Endothelial cell of umbilical vein (primary cell): Measurements from ENCODE around the gene SSNA1. TPM values are rescaled to one million over a fixed set of nuclear protein-coding genes. Genes with fewer than 3 reads are reported as not detected.

ENCODE experiments used
- BruUV-seq: library from RNA; stranded (reverse); fragments of 400-500 nt; replicated peaks from 2 replicates; lab custom pipeline; 2021; lab: Mats Ljungman, UMichigan
- CTCF ChIA-PET: fragments of 300-600, 350-600 bp; sonication (Branson Sonifier 250); formaldehyde crosslinking; loops from one replicate; lab custom pipeline; 2021; ENCODE audit warnings: antibody characterized with exemption, inconsistent platforms; lab: Charles Lee
- POLR2A ChIA-PET: fragments of 300-600, 350-600 bp; sonication (Branson Sonifier 250); formaldehyde crosslinking; loops from one replicate; lab custom pipeline; 2021; ENCODE audit warnings: antibody characterized with exemption, inconsistent platforms; lab: Charles Lee
- DNase-seq: peaks from one replicate; pipeline ENCODE4 v3.0.0-alpha.2; 2011; ENCODE audit warnings: low read depth, low spot score
- FAIRE-seq: peaks from 2 replicates; lab custom pipeline; 2011; peaks lifted over from hg19 to GRCh38; lab: Jason Lieb, UNC
- H2AFZ ChIP-seq: 2 replicates; pipeline ENCODE4 v1.6.0; 2012; ENCODE audit warnings: low read depth, low read length, control low read depth, inconsistent platforms
- H3K27ac ChIP-seq: 2 replicates; pipeline ENCODE4 v1.5.1; 2011; ENCODE audit warnings: low read depth, mild to moderate bottlenecking, control low read depth, low read length, moderate library complexity; ENCODE audit not compliant: insufficient read depth
- H3K27me3 ChIP-seq, 2 experiments: 2 replicates each; pipeline versions ENCODE4 v1.6.0 to v1.6.1; 2011; ENCODE audit warnings: low read length in 2 of 2, mixed read lengths in 1 of 2; ENCODE audit not compliant: control insufficient read depth in 2 of 2, insufficient read depth in 2 of 2
- H3K36me3 ChIP-seq, 2 experiments: 2 replicates in 1 of 2; 3 replicates in 1 of 2; pipeline ENCODE4 v1.5.1; 2011; ENCODE audit warnings: low read length in 2 of 2, mild to moderate bottlenecking in 1 of 2, moderate library complexity in 1 of 2; ENCODE audit not compliant: control insufficient read depth in 2 of 2, insufficient read depth in 2 of 2; ENCODE audit errors: extremely low read depth in 1 of 2
- H3K4me1 ChIP-seq: 3 replicates; pipeline ENCODE4 v1.5.1; 2011; ENCODE audit warnings: mild to moderate bottlenecking, low read length; ENCODE audit not compliant: control insufficient read depth, insufficient read depth; ENCODE audit errors: extremely low read depth
- H3K4me2 ChIP-seq: 2 replicates; pipeline ENCODE4 v1.6.1; 2011; ENCODE audit warnings: low read length, control low read depth, mixed read lengths; ENCODE audit not compliant: insufficient read depth
- H3K4me3 ChIP-seq, 3 experiments: fragments of 200-600 bp in 1 of 3; sonication (generic), shearing (Covaris generic) in 1 of 3; replicated peaks in 1 of 3; 2 replicates each; pipeline ENCODE4 v1.5.1; 2011 to 2016; ENCODE audit warnings: control low read depth in 3 of 3, low read length in 3 of 3, mild to moderate bottlenecking in 2 of 3, inconsistent platforms in 1 of 3, low read depth in 1 of 3, moderate library complexity in 1 of 3; ENCODE audit not compliant: insufficient read depth in 1 of 3
- H3K79me2 ChIP-seq: 2 replicates; pipeline ENCODE4 v1.6.0; 2012; ENCODE audit warnings: low read length, inconsistent platforms; ENCODE audit not compliant: control insufficient read depth, insufficient read depth
- H3K9ac ChIP-seq: replicated peaks from 2 replicates; pipeline ENCODE3; 2011; ENCODE audit warnings: low read length, control low read depth; ENCODE audit not compliant: insufficient read depth; ENCODE audit errors: extremely low read depth
- H3K9me1 ChIP-seq: replicated peaks from 3 replicates; pipeline ENCODE4 v1.6.0; 2011; ENCODE audit warnings: mild to moderate bottlenecking, low read length; ENCODE audit not compliant: control insufficient read depth, insufficient read depth; ENCODE audit errors: extremely low read depth
- H3K9me3 ChIP-seq: replicated peaks from 2 replicates; pipeline ENCODE4 v1.5.1; 2012; ENCODE audit warnings: low read length, inconsistent platforms; ENCODE audit not compliant: control insufficient read depth, insufficient read depth
- H4K20me1 ChIP-seq: replicated peaks from 2 replicates; pipeline ENCODE3; 2011; ENCODE audit warnings: mild to moderate bottlenecking, low read length; ENCODE audit not compliant: control insufficient read depth, insufficient read depth; ENCODE audit errors: extremely low read depth
- CTCF ChIP-seq, 2 donors: IDR thresholded peaks; 1 replicate in 1 of 2; 2 replicates in 1 of 2; pipeline ENCODE4 v1.5.1; 2011; ENCODE audit warnings: low read length in 2 of 2, mild to moderate bottlenecking in 2 of 2, moderate library complexity in 2 of 2, control low read depth in 1 of 2, inconsistent platforms in 1 of 2, low read depth in 1 of 2; ENCODE audit not compliant: insufficient read depth in 1 of 2; ENCODE audit errors: extremely low read depth in 1 of 2
- EZH2 ChIP-seq: IDR thresholded peaks from 2 replicates; pipeline ENCODE4 v1.6.1; 2012; ENCODE audit warnings: borderline replicate concordance, low read depth, mild to moderate bottlenecking, moderate library complexity, low read length, inconsistent platforms; ENCODE audit not compliant: severe bottlenecking
- FOS ChIP-seq: IDR thresholded peaks from 2 replicates; pipeline ENCODE4 v1.6.1; 2011; ENCODE audit warnings: mild to moderate bottlenecking, low read length, moderate library complexity, borderline replicate concordance; ENCODE audit not compliant: insufficient read depth
- GATA2 ChIP-seq: IDR thresholded peaks from 2 replicates; pipeline ENCODE4 v1.7.0; 2011; ENCODE audit warnings: low read depth, mild to moderate bottlenecking, moderate library complexity, mixed read lengths, low read length; ENCODE audit not compliant: insufficient read length, insufficient read depth
- JUN ChIP-seq: IDR thresholded peaks from 2 replicates; pipeline ENCODE4 v1.6.1; 2011; ENCODE audit warnings: borderline replicate concordance, low read depth; ENCODE audit not compliant: insufficient read length, insufficient read depth
- MAX ChIP-seq: IDR thresholded peaks from 2 replicates; pipeline ENCODE4 v1.6.1; 2011; ENCODE audit not compliant: insufficient read depth, insufficient read length
- MYC ChIP-seq: IDR thresholded peaks from one replicate; pipeline ENCODE4 v1.6.1; 2011; ENCODE audit warnings: mild to moderate bottlenecking, low read depth, low read length
- POLR2A ChIP-seq: IDR thresholded peaks from 2 replicates; pipeline ENCODE4 v1.6.1; 2012; ENCODE audit warnings: low read depth, mild to moderate bottlenecking, control low read depth, low read length
- POLR2AphosphoS5 ChIP-seq: IDR thresholded peaks from 2 replicates; pipeline ENCODE4 v1.6.1; 2012; ENCODE audit warnings: low read depth, mild to moderate bottlenecking, control low read depth, low read length, moderate library complexity; ENCODE audit not compliant: insufficient read depth
- dilution Hi-C: fragments of 300-500 bp; cut with MboI; formaldehyde crosslinking; loops from one replicate; pipeline ENCODE4 v1.15.0; 2019; ENCODE audit warnings: low sequenced_read_pairs; ENCODE audit not compliant: extremely low pct_ligation_motif_present
- intact Hi-C: fragments of 100-400 bp; cut with micrococcal nuclease; formaldehyde crosslinking; loops from one replicate; pipeline ENCODE4 v1.10.0; 2022
- polyA plus RNA-seq, 4 experiments: library from polyadenylated mRNA; depleted of rRNA in 3 of 4; stranded (reverse) in 3 of 4; unstranded in 1 of 4; fragments of >200 nt; gene quantifications; 2 replicates each; pipeline versions ENCODE4 v1.2.1 to v1.2.3, GENCODE V29; 2011 to 2012; ENCODE audit warnings: missing spikeins in 1 of 4
- total RNA-seq: library from RNA; stranded (reverse); gene quantifications from 2 replicates; pipeline ENCODE4 v1.2.3, GENCODE V29; 2021

Gene SSNA1
- total and polyA plus RNA-seq, 2 donors (not counting 3 experiments of a cell fraction or from before 2014, with no cell fraction given): 89.0 to 146 TPM

- no peaks in the 10 kb centered on the region for H3K36me3 ChIP-seq
- DNase-seq (no peak), FAIRE-seq (no peak)
- no peak within 1 kb of the TSS for H3K4me3 ChIP-seq
- H3K27ac ChIP-seq: no peak within 1 kb of the TSS
- TF ChIP-seq MAX: no peak
- peak; percentile 56 for TF ChIP-seq EZH2
- CTCF ChIA-PET: interaction anchor here (0.8 to 1.2 kb wide), 2 partner anchors 9 to 50 kb away, joined by 3 read pairs; no protein-coding TSS in a partner anchor
- no peak within 1 kb of the TSS for H3K4me2 ChIP-seq
- H2AFZ ChIP-seq: no peak within 1 kb of the TSS
- dilution Hi-C loops: no loop called here
- no peaks in the 10 kb centered on the region for H3K9me3 ChIP-seq
- no TSS peak for BruUV-seq
- no peaks in the 10 kb centered on the region for H4K20me1 ChIP-seq
- peaks cover 35 to 36% of the 10 kb centered on the region in 2 experiments for H3K27me3 ChIP-seq
- no peaks in the 10 kb centered on the region for H3K79me2 ChIP-seq
- intact Hi-C loops: no loop called here
- POLR2A ChIA-PET: no interaction called here
- no peaks in the 10 kb centered on the region for H3K9me1 ChIP-seq
- H3K9ac ChIP-seq: no peak within 1 kb of the TSS
- no peaks in the 10 kb centered on the region for H3K4me1 ChIP-seq
Measured at GRCh38 chr9:137138722-137139467, 49.6 kb upstream of the SSNA1 start, which contains the start of gene GRIN1. Gene GRIN1, plus strand, starts transcription at chr9:137139154. Its CDS starts 333 bp downstream, at chr9:137139487.

GRCh38 chr9:137139468-137140150 is 48.9 kb upstream of the SSNA1 start:
- Histone ChIP-seq H3K9me1 (no peaks in the 10 kb centered on the region), H3K4me3 (no peak overlapping the region), H4K20me1 (no peaks in the 10 kb centered on the region), H3K79me2 (no peaks in the 10 kb centered on the region), H3K9me3 (no peaks in the 10 kb centered on the region), H3K9ac (no peak overlapping the region), H3K36me3 (no peaks in the 10 kb centered on the region), H3K27me3 (peaks cover 35 to 36% of the 10 kb centered on the region in 2 experiments), H3K4me1 (no peaks in the 10 kb centered on the region), H3K27ac (no peak overlapping the region), H2AFZ (no peak overlapping the region), H3K4me2 (no peak overlapping the region)
- DNase-seq: no peak
- POLR2A ChIA-PET: no interaction called here
- intact Hi-C loops (no loop called here), dilution Hi-C loops (no loop called here)
- BruUV-seq: no TSS peak
- FAIRE-seq: no peak
- CTCF ChIA-PET: interaction anchor here (0.8 to 1.2 kb wide), 2 partner anchors 10 to 49 kb away, joined by 3 read pairs; no protein-coding TSS in a partner anchor
- TF ChIP-seq GATA2 (no peak), POLR2AphosphoS5 (no peak), CTCF (IDR thresholded peaks at IDR 0.05; ENCODE audit: extremely low read depth in 1 of 2, insufficient read depth in 1 of 2, low read depth in 1 of 2, low read length in 2 of 2) (no peak), EZH2 (no peak), JUN (no peak), FOS (no peak), POLR2A (no peak), MAX (no peak), MYC (no peak)
